T-helper 1 cell treated with Interleukin-12 subunit alpha and Interleukin-12 subunit beta and Interleukin-4 antibody, amounts not matched to agents 30 μg/mL and 1 μg/mL, for 36 hours (primary cell): Measurements from ENCODE around the gene MIF.
A peak's percentile ranks its signal among the peaks of the same experiment; 100 is the strongest.

Experiments
- H3K27ac Mint-ChIP-seq: one replicate; pipeline ENCODE4 v1.8.0; 2021; ENCODE audit warnings: mild to moderate bottlenecking, mixed read lengths
- H3K27me3 Mint-ChIP-seq: one replicate; pipeline ENCODE4 v1.8.0; 2021; ENCODE audit warnings: low read depth, mixed read lengths
- H3K36me3 Mint-ChIP-seq: one replicate; pipeline ENCODE4 v1.8.0; 2021; ENCODE audit warnings: low read depth, mixed read lengths
- H3K4me1 Mint-ChIP-seq: one replicate; pipeline ENCODE4 v1.8.0; 2021; ENCODE audit warnings: low read depth, mixed read lengths
- H3K4me3 Mint-ChIP-seq: one replicate; pipeline ENCODE4 v1.8.0; 2021; ENCODE audit warnings: mild to moderate bottlenecking, moderate library complexity, mixed read lengths
- H3K9me3 Mint-ChIP-seq: one replicate; pipeline ENCODE4 v1.8.0; 2021; ENCODE audit warnings: mixed read lengths

The MIF gene

GRCh38 chr22:23893945-23894709 is at the start of gene MIF:
Gene MIF, plus strand, starts transcription at chr22:23894383. Its CDS starts 92 bp downstream, at chr22:23894475.
- Mint-ChIP-seq H3K27ac (peak within 1 kb of the TSS; percentile 95), H3K36me3 (peaks cover 31% of the 10 kb centered on the region), H3K4me3 (peak within 1 kb of the TSS; percentile 90), H3K27me3 (no peaks in the 10 kb centered on the region), H3K4me1 (peaks cover 18% of the 10 kb centered on the region), H3K9me3 (no peaks in the 10 kb centered on the region)

- no peaks in the 10 kb centered on the region for H3K36me3 Mint-ChIP-seq
- peaks cover 5% of the 10 kb centered on the region for H3K27me3 Mint-ChIP-seq
- no peak overlapping the region for H3K4me3 Mint-ChIP-seq
- no peaks in the 10 kb centered on the region for H3K9me3 Mint-ChIP-seq
- no peak overlapping the region for H3K27ac Mint-ChIP-seq
- peaks cover 7% of the 10 kb centered on the region for H3K4me1 Mint-ChIP-seq
Observed at GRCh38 chr22:23844739-23845202, 49.4 kb upstream of the MIF start.

- no peak overlapping the region for H3K27ac Mint-ChIP-seq
- H3K36me3 Mint-ChIP-seq: no peaks in the 10 kb centered on the region
- peaks cover 10% of the 10 kb centered on the region for H3K4me1 Mint-ChIP-seq
- peaks cover 9% of the 10 kb centered on the region for H3K27me3 Mint-ChIP-seq
- H3K4me3 Mint-ChIP-seq: no peak overlapping the region
- H3K9me3 Mint-ChIP-seq: no peaks in the 10 kb centered on the region
Observed at GRCh38 chr22:23845265-23846080, 48.7 kb upstream of the MIF start.

- Mint-ChIP-seq H3K4me1 (peaks cover 10% of the 10 kb centered on the region), H3K9me3 (no peaks in the 10 kb centered on the region), H3K4me3 (no peak overlapping the region), H3K36me3 (no peaks in the 10 kb centered on the region), H3K27ac (no peak overlapping the region), H3K27me3 (peaks cover 15% of the 10 kb centered on the region)
Observed at GRCh38 chr22:23846081-23846469, 48.1 kb upstream of the MIF start.

GRCh38 chr22:23847310-23847920 is 46.8 kb upstream of the MIF start:
- no peaks in the 10 kb centered on the region for H3K36me3 Mint-ChIP-seq
- peaks cover 18% of the 10 kb centered on the region for H3K27me3 Mint-ChIP-seq
- H3K4me3 Mint-ChIP-seq: no peak overlapping the region
- H3K9me3 Mint-ChIP-seq: no peaks in the 10 kb centered on the region
- H3K27ac Mint-ChIP-seq: no peak overlapping the region
- H3K4me1 Mint-ChIP-seq: peaks cover 10% of the 10 kb centered on the region

- Mint-ChIP-seq H3K27me3 (peaks cover 14% of the 10 kb centered on the region), H3K27ac (no peak overlapping the region), H3K4me3 (no peak overlapping the region), H3K4me1 (peaks cover 10% of the 10 kb centered on the region), H3K36me3 (no peaks in the 10 kb centered on the region), H3K9me3 (no peaks in the 10 kb centered on the region)
Observed at GRCh38 chr22:23847991-23848864, 46.0 kb upstream of the MIF start.

GRCh38 chr22:23849009-23850006 is 44.9 kb upstream of the MIF start:
- Mint-ChIP-seq H3K27me3 (peaks cover 13% of the 10 kb centered on the region), H3K4me3 (no peak overlapping the region), H3K36me3 (no peaks in the 10 kb centered on the region), H3K4me1 (peaks cover 10% of the 10 kb centered on the region), H3K27ac (no peak overlapping the region), H3K9me3 (no peaks in the 10 kb centered on the region)

GRCh38 chr22:23850136-23850611 is 44.0 kb upstream of the MIF start:
- H3K27me3 Mint-ChIP-seq: peaks cover 13% of the 10 kb centered on the region
- no peak overlapping the region for H3K27ac Mint-ChIP-seq
- H3K4me3 Mint-ChIP-seq: peak overlapping the region; percentile 7
- no peaks in the 10 kb centered on the region for H3K9me3 Mint-ChIP-seq
- H3K4me1 Mint-ChIP-seq: peaks cover 7% of the 10 kb centered on the region
- H3K36me3 Mint-ChIP-seq: no peaks in the 10 kb centered on the region

- H3K9me3 Mint-ChIP-seq: no peaks in the 10 kb centered on the region
- H3K4me3 Mint-ChIP-seq: peak overlapping the region; percentile 92
- peaks cover 16% of the 10 kb centered on the region for H3K4me1 Mint-ChIP-seq
- no peaks in the 10 kb centered on the region for H3K36me3 Mint-ChIP-seq
- peak overlapping the region; percentile 59 for H3K27ac Mint-ChIP-seq
- H3K27me3 Mint-ChIP-seq: peaks cover 8% of the 10 kb centered on the region
Observed at GRCh38 chr22:23856721-23857605, 37.2 kb upstream of the MIF start.

GRCh38 chr22:23857606-23858483 is 36.3 kb upstream of the MIF start, which contains the start of gene SLC2A11:
Gene SLC2A11, plus strand, starts transcription at chr22:23857875. Its CDS starts 125 bp downstream, at chr22:23858000.
- H3K36me3 Mint-ChIP-seq: no peaks in the 10 kb centered on the region
- no peaks in the 10 kb centered on the region for H3K9me3 Mint-ChIP-seq
- H3K27me3 Mint-ChIP-seq: peaks cover 8% of the 10 kb centered on the region

GRCh38 chr22:23858484-23858815 is 35.7 kb upstream of the MIF start:
- H3K9me3 Mint-ChIP-seq: no peaks in the 10 kb centered on the region
- peak overlapping the region; percentile 61 for H3K27ac Mint-ChIP-seq

More at GRCh38 chr22:23857606-23858483, 36.3 kb upstream of the MIF start, which contains the start of gene SLC2A11:
- Mint-ChIP-seq H3K4me1 (peaks cover 16% of the 10 kb centered on the region), H3K4me3 (peak within 1 kb of the TSS; percentile 92), H3K27ac (peak within 1 kb of the TSS; percentile 88)

More at GRCh38 chr22:23858484-23858815, 35.7 kb upstream of the MIF start:
- Mint-ChIP-seq H3K4me3 (peak overlapping the region; percentile 92), H3K36me3 (no peaks in the 10 kb centered on the region), H3K4me1 (peaks cover 16% of the 10 kb centered on the region), H3K27me3 (peaks cover 8% of the 10 kb centered on the region)
